Retinal pigment epithelial cell (primary cell): ENCODE data around the gene PPTC7.

Source experiments
- DNase-seq: peaks from one replicate; pipeline ENCODE4 v3.0.0-alpha.2; 2010; ENCODE audit warnings: low read depth
- H3K4me3 ChIP-seq: 2 replicates; pipeline ENCODE4 v1.5.1; 2011; ENCODE audit warnings: mild to moderate bottlenecking, low read length, control low read depth, moderate library complexity
- CTCF ChIP-seq: conservative IDR thresholded peaks from 2 replicates; pipeline ENCODE4 v1.5.1; 2011; ENCODE audit warnings: low read depth, low read length, control low read depth, inconsistent platforms

The PPTC7 gene

DNA sequence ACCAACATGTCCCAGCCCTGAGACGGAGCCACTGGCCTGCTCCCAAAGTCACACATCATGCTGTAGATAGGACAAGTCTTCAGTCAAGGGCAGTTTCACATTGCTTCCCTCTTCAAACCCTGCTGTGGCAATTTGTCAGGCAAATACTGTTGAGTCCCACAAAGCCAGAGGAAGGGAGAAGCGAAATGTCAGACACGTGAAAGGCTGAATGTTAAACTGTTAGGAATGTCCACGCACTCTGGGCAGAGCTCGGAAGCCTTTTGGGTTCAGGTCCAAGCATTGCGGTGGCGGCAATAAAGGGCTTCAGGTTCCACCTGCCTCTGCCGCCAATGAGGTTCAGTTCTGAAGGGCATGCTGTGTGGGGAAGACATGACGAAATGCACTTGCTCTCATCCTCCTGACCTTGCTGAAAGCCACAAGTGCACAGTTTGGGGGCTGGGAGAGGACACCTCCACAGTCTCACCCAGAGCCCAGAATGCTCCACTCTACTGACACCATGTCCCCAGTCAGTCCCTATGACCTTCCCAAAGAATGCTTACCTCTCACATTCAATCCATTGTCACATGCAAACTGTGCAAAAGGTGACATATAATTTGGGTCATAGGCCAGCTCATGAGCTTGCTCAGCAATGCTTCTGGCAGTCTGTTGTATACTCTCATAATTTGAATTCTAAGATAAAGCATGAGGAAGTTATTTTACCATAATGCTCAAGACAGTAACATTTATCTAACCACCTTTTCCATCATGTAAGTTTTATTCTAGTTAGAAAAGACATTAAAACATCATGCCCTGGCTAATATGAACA, 45.3 kb downstream of the PPTC7 start:
- TF ChIP-seq CTCF, result no peak
- no peak for DNase-seq
- no peak overlapping the region for H3K4me3 ChIP-seq

GRCh38 chr12:110536834-110537604, 46.1 kb downstream of the PPTC7 start:
- DNase-seq, result no peak
- no peak overlapping the region for H3K4me3 ChIP-seq
- no peak for TF ChIP-seq CTCF

DNA sequence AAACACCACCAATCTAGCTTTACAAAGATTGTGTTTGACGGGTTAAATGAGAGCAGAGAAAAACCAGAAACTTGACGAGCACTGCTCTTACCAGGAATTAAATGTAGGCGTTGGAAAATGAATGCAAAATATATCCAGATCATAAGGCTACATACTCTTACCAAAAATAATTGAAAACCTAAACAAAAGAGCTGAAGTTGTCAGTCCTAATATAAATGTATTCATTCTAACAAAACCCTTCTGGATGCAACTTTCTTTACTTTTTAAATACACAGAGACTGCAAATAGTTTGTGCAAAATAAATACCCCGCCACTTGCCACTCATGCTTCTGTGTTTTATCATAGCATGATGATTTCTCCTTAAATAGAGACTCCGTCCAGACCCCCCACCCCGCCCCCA, 48.3 kb downstream of the PPTC7 start:
- DNase-seq, result no peak
- TF ChIP-seq CTCF, result no peak
- no peak overlapping the region for H3K4me3 ChIP-seq

GRCh38 chr12:110533607-110534006, 49.5 kb downstream of the PPTC7 start:
- TF ChIP-seq CTCF, result no peak
- H3K4me3 ChIP-seq, result no peak overlapping the region
- no peak for DNase-seq

DNA sequence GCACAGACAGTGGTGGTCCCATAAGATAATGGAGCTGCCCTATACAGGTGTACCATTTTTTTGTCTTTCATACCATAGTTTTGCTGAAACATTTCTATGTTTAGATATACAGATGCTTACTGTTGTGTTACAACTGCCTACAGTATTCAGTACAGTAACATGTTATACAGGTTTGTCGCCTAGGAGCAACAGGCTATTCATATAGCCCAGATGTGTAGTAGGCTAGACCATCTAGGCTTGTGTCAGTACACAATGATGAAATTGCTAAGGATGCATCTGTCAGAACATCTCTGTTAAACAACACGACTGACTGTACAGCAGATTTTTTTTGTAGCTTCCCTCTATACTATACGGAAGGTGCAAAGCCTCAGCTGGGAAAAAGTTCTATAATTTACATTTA, 50.5 kb downstream of the PPTC7 start:
- TF ChIP-seq CTCF, result no peak
- DNase-seq, result no peak
- H3K4me3 ChIP-seq, result no peak overlapping the region

DNA sequence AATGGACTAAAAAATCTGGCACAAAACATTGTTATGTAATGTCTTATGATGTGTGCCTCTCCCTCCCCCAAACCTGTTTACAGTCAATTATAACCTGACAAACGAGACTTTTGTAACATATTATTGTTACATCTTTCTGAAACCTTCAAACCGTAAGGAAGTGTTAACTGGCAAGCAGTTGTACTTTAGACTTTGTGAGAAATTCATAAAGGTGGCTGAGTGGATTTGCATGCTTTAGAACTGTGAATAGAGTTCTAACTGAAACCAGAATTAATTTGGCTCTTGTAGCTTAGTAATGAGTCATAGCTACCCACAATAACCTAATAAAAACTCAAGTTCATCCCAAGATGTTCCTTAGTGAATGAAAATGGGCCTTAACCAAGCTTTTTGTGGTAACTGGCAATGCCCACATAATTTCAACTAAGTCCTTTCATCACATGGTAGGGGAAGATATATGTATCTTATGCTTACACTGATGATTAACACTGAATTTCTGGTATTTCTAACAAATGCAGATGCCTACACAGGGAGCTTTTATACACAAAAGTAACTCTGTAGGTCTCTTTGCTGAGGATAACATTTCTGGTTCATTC, 51.3 kb downstream of the PPTC7 start:
- no peak for TF ChIP-seq CTCF
- H3K4me3 ChIP-seq, result no peak overlapping the region
- DNase-seq, result no peak

- TF ChIP-seq CTCF, result no peak
- no peak for DNase-seq
- no peak overlapping the region for H3K4me3 ChIP-seq
Observed at GRCh38 chr12:110530511-110530910, 52.6 kb downstream of the PPTC7 start.
